HG03469 (cell line): ENCODE results near the gene SEMA6A.

Source experiments
- ATAC-seq: cut with Tn5 transposase; IDR thresholded peaks from one replicate; pipeline ENCODE4 v1.9.1; 2021; ENCODE audit warnings: mild to moderate bottlenecking, moderate library complexity, moderate number of reproducible peaks; ENCODE audit not compliant: unreplicated experiment

Gene SEMA6A, protein sequence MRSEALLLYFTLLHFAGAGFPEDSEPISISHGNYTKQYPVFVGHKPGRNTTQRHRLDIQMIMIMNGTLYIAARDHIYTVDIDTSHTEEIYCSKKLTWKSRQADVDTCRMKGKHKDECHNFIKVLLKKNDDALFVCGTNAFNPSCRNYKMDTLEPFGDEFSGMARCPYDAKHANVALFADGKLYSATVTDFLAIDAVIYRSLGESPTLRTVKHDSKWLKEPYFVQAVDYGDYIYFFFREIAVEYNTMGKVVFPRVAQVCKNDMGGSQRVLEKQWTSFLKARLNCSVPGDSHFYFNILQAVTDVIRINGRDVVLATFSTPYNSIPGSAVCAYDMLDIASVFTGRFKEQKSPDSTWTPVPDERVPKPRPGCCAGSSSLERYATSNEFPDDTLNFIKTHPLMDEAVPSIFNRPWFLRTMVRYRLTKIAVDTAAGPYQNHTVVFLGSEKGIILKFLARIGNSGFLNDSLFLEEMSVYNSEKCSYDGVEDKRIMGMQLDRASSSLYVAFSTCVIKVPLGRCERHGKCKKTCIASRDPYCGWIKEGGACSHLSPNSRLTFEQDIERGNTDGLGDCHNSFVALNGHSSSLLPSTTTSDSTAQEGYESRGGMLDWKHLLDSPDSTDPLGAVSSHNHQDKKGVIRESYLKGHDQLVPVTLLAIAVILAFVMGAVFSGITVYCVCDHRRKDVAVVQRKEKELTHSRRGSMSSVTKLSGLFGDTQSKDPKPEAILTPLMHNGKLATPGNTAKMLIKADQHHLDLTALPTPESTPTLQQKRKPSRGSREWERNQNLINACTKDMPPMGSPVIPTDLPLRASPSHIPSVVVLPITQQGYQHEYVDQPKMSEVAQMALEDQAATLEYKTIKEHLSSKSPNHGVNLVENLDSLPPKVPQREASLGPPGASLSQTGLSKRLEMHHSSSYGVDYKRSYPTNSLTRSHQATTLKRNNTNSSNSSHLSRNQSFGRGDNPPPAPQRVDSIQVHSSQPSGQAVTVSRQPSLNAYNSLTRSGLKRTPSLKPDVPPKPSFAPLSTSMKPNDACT

DNA sequence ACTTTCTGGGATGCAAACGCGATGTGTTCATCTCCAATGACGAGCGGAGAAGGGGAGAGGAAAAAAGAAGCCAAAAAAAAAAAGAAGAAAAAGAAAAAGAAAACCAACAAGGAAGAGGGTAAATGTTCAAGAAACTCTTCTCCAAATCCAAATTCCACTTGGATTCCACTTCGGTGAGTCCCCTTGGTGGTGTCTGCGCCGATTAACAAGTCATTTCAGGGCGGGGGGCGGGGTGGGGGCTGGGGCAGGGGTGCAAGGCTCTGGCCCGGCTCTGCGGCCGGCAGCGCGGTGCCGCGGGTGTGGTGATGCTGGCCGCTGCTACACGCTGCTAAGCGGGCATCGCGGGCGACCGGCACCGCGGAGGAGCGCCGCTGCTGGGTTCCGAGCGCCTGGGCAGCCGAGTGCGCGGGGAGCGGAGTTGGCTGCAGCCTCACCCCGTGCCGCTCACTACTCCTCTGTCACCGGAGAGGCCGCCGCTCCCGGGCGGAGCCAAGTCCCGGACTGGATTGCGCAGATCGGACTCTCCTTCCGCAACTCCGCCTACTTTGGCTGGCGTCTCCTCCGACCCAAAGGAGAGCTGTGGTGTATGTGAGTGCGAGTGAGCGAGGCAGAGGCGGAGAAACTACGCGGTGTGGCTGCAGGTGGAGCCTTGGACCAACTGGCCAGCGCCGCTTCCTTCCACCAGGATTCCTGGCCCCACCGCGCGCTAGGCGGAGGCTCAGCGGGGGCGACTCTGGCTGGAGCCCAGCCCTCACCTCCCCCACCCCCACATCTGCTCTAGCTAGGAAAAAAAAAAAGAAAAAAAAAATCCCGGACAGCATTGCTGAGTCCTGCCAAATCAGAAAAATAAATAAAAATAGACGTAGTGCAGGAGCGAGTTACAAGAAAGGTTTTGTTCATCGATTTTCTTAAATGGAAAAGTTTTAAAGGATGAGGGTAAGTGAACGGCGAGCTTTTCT, at the start of gene SEMA6A:
Gene SEMA6A (minus strand): TSS at position 457 of the 959 bp plus-strand sequence. CDS start 69,879 bp downstream, outside the sequence.
- peak; percentile 48 for ATAC-seq

DNA sequence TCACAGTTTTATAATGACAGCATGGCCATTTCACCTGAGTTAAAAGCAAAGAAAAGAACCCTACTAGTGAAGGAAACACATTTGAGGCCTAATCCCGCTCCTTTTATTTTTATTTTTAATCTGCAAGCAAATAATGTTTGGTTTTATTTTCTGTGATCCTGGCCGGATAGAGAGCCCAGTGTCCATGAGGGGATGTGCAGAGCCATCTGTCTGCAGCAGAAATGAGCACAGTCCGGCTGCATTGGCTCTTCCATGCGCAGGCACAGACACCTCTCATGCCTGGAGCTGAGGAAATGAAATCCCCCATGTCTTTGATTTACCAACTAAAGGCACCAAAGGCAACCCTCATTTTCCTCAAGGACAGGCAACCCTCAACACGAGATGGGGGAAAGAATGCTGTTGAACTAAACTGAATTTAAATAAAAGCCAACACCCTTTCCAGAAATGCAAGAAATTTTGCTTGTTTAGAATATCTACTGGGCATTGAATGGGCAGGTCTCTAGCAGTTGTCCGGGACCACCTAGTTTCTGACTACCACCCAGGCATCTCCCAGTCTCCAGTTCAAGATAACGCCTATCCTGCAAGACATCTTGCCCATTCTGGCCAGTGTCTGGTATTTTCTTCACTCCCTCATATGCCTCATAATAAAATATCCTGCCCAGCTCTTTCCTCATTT, 47.9 kb upstream of the SEMA6A start:
- no peak for ATAC-seq

DNA sequence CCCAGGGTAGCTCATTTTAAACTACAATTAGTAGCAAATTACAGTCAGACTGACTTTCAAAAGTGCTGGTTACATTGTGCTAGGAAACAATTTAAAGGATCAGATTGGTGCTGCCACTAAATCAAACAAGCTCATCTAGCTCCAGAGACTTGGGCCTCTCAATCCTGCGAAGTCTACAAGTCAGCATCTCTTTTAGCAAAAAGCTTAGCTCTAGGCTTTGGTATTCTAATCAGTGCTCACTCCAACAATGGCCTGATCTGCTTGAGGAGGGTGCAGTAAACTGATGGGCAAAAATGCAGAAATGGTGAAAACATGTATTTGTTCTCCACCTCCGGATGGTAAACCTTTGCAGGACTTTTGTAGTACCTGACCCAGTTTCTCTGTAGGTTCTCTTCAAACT, 47.0 kb upstream of the SEMA6A start:
- ATAC-seq: no peak

DNA sequence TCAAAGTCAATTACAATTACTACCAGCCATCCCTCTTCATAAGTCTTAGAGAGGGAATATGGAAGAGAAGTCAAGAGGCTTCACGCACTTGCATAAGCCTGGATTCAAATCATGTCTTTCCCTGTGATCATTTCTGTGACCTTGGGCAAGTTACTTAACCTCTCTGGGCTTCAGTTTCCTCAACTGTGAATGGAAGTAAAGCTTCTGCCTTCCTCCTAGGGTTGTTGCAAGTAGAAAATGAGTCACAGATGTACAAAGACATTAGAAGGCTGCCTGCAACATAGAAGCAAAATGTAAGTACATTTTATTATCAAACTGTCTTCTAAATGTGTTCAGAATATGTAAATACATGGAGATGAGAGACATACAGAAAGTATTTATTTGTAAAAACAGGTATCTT, 42.3 kb upstream of the SEMA6A start:
- ATAC-seq: no peak

DNA sequence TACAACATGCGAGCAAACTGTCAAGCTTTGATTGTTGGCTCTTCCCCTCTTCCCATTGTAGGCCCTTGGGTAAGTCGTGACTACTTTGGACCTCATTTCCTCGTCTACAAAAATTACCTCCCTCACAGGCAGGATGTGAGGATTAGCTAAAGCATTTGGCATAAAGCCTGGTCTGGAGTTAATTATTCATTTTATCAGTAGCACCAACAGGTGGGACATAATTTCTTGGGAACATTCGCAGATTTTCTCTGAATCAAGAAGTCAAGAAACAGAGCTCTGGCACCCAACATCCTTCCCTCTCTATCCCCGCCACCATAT, 39.9 kb upstream of the SEMA6A start:
- ATAC-seq: no peak

DNA sequence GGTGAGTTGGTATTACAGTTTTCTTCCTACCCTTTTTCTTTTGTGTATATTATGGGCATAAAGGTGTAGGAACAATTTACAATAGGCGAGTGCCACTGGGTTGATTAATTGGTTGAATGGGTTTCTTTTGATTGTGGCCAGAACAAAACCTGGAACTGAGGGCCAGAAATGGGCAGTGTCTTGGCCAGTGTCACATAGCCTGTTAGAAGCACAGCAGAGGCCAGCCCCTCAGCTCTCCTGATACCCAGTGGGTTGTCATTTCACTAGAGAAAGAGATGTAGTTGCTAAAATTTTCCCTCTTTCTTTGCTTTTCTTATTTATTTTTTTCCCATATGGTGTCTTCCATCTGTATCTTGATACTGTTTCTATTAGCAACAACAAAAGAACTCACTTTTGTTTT, 38.8 kb upstream of the SEMA6A start:
- ATAC-seq: no peak

DNA sequence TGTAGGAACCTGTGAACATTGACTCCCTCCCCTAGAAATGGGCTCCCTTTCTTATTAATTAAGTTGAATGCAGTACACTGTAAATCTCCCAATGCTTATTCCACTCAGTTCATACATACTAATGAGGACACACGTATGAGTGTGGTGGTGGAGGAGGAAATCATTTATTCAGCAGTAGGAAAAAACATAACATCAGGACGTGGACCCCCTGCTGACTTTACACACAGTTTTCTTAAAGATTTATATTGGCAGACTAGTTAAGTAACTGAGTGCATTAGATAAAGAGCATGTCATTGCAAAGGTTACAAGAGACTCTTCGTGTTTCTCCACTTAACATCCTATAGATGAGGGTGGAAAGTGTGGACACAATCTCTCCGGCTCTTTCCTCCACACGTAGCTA, 37.8 kb upstream of the SEMA6A start:
- no peak for ATAC-seq

DNA sequence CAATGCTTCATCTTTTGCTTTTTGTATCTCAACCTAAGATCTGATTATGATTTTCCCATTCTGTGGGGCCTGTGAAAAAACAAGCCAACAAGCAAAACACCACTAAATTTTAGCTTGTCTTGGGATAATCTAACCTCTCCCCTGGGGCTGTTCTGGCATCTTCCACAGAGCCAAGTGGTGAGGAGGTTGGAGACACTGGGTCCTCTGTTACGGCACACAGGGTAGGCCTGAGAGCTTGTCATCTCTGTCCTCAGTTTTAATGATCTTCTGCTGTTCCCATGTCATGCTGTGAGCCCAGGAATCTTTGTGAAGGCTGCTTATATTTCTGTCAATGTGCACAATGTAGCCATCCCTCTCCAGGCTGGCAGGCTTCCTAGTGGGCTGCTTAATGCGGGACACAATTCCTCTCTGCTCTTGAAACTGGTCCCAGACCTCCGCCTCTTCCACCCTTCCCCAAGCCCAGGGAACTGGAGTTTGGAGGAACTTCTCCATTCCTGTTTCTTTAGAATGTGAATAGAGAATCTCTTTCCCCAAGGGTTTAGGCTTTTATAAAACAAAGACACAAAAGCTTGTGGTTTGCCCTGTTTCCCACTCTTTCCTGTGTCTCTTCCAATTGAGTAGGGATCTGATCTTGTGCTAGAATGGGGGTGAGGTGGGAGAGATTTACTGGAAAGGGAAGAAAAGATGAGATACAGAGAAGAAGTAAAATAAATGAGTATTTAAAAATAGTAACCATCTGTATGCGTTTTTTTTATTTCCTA, 30.9 kb upstream of the SEMA6A start:
- ATAC-seq: no peak

DNA sequence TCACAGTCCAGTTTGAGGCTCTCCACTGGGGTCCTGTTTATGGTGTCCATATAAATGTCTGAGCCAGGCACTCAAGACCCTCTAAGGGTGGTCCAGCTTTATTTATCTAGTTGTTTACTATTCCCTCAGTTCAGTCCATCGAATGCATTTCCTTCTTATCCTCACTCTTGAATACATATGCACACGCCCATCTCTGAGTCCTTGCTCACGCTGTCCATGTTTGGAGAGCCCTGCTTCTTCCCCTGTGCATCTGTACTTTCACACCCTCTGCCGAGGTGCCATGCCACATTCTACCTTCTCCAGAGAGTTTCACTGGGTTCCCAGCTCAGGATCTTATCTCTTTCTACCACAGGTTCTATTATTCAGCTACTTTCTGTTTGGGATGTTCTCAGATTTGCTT, 30.2 kb upstream of the SEMA6A start:
- ATAC-seq: no peak

DNA sequence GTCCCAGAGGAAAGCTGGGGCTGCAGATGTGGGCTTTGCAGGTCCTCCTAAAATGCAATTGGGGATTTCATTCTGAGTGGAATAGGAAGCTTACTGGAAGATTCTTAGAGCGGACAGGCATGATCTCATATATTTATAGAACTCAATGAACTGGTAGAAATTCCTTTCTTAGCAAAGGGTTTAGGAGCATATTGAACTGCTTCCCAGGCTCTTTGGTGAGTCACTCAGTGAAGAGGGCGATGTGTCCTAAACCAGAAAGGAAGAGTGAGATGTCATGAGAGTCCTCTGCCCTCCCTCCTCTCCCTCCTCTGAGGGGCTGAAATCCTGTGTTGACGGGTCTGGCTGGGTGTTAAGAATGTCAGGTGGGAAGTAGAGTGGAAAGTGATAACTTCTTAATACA, 26.3 kb upstream of the SEMA6A start:
- ATAC-seq: no peak

DNA sequence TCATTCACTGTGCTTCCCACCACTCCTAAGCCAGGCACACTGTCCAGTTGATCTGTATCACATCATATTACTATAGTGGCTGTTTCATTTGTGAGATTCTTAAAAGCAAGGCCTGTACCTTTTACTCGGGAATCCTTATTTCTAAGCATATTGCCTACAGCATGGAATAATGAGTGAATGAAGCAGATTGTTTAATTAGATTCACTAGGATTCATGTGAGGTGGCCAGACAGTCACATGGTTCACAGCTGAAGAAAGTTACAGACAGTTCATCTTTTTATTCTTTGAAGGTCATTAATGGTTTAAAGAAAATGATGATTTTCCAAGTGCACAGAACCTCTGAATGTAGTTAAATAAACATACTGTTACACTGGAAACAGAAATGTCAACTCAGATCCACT, 24.3 kb upstream of the SEMA6A start:
- ATAC-seq: no peak

DNA sequence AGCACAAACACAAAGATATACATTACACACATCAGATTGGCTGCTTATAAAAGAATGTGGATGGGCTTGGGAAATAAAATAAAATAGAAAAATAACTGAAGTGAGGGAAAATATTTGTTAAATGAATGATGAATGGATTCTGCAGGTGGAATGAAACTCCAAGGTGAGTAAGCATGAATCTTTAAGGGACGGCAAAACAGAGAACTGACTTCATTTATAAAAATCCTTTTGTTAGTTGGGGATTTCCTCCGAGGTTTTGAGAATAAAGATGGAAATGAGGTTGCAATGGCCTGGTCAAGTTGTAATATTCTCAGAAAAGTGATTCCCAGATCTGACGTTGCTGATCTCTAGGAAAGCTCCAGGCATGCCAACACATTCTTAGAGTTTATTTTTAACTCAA, 20.9 kb upstream of the SEMA6A start:
- no peak for ATAC-seq

DNA sequence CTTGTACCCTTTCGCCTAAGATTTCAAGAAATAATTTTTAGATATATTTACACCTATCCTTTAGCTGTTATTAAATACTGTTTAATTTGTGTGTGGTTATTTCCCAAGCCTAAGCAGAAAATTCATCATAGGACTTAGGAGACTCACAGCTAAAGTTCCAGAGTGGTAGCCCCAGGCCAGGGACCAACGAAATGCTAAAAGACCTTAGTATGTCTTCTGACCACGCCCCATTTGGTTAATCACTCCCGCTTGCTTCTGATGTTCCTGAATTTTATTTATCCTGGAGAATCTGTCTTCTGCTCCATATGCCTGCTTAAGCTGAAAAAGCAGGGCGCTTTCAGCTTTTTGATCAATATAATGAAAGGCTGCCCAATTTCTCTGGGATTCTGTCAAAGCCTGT, 18.7 kb upstream of the SEMA6A start:
- ATAC-seq: no peak

DNA sequence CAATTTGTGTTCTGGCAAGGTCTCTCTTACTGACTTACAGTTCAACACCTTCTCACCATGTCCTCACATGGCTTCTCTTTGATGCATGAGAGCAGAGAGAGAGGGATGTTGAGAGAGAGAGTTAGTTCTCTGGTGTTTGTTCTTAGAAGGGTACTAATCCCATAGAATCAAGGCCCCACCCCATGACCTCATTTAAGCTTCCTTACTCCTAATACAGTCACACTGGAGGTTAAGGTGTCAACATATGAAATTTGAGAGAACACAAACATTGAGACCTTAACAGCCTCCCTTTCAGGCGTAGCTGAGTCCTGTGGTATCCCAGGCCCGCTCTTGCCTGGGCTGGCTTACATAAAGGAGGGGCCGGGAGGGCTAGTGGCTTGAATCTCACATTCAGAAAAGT, 10.6 kb upstream of the SEMA6A start:
- no peak for ATAC-seq

DNA sequence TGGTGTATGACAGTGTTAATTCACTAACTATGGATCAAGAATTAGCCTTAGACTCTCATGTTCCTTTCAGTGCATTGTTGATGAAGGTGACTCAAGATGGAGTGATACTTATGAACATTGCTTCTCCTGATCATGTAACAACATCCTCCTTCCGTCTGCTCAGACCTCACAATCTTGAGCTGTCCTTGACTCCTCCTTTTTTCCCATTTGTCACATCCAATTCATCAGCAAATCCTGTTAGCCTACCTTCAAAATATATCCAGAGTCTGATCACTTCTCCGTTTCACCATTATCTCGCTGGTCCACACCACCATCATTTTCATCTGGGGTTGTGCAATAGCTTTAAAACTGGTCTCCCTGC, 9.2 kb upstream of the SEMA6A start:
- ATAC-seq: no peak

DNA sequence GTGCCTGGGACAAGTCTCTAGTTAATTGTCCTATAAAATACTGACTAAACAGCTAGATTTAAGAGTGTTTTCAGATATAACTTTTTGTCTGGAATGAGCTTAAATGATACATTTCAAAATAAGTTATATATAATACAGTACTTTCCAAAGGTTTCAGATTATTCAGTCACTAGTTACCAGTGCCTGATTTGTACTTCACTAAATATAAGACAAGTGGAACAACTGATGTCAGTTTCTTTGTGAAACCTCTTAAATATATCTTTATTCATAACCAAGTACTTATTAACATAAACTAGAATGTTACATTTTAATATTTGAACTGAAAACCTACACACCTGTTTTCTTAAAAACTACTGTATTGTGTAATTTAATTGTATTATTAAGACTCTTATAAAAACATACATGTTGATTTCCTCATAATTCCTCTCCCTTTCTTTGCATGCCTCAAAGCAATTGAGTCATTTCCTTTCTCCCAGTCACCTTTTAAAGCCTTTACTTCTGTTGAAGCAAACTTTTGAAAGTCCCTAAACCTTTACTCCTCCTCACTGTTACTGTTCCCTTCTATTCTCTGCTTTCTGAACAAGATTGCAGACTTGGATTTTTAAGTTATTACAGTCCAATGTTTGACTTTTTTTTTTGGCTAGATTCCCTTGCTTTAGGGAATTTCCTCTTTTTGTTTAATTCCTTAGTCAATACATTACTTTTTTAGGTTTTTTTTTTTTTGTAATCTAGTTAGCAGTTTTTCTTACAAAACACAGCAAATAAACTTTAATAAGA, 8.7 kb upstream of the SEMA6A start:
- no peak for ATAC-seq

DNA sequence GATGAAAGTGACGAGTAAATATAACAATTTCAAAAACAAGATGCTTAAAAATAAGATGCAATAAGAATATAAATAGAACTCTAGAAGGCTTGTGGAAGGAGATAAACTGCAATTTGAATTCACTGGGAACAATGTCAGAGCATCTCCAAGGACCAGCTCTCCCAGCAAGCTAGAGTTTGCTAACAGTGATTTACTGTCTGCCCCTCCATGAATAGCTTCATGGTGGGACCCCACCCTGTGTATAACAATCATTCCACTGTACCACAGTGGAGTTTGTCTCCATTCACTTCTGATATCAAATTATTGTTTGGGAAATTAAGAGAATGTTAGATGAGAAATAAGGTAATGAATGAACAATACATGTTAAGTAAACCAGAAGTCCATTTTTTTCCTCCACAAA, 7.3 kb upstream of the SEMA6A start:
- ATAC-seq: no peak

DNA sequence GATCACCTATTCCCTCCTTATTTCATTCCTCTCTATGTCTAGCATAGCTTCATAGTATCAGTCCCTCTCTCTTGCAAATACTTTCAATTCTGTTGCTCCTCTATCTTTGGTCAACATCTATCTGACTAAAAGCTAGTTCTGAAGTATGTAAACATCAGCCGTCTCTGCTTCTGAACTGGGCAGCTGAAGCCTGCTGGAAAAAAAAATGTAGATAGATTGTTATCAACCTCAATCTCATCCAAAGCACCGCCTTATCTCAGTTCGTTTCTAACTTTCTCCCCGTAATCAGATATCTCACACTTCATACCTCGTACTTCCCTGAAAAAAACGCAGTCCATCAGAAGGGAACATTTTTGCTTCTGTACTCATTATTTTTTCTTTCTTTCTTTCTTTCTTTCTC, 4.5 kb upstream of the SEMA6A start:
- ATAC-seq: no peak

DNA sequence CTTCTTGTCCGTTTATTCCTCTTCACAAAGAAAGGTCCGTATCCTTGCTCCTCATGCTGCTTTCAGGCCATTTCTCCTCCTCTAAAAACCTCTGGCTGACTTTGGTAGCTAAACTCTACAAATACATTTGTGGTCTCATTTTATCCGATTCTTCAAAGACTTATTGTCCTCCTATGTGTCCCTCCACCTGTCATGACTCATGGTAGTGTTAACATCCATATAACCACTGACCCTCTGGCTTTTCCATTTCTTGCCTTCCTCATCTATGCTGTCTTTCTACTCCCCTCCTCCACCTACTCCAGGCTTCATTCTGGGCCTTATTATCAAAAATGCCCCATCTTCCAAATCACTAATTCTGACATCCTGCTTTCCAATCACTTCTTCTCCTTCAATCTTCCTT, 4.1 kb upstream of the SEMA6A start:
- no peak for ATAC-seq
